22Rv1 (cell line): Measurements from ENCODE around the gene ZYX.

Source experiments
- CTCF ChIP-seq: fragments of 450-650 bp; IDR thresholded peaks from 2 replicates; pipeline ENCODE4 v1.5.1; 2017; ENCODE audit warnings: mild to moderate bottlenecking
- ZFX ChIP-seq: fragments of 450-650 bp; IDR thresholded peaks from 2 replicates; pipeline ENCODE4 v1.6.1; 2017; ENCODE audit warnings: antibody characterized with exemption, borderline replicate concordance

GRCh38 chr7:143408686-143409561 lies 27.8 kb downstream of the ZYX start, which contains the start of gene EPHA1:
- TF ChIP-seq CTCF (peak; percentile 80), ZFX (no peak)
